ENCODE data around the gene DLG1. TPM values are rescaled to one million over a fixed set of nuclear protein-coding genes. Genes with fewer than 3 reads are reported as not detected.
A peak's percentile ranks its signal among the peaks of the same experiment; 100 is the strongest.

DLG1 gene
- total RNA-seq, 1 donor from 2014 or later, result 138 TPM

GRCh38 chr3:197329382-197329781 lies 31.0 kb upstream of the DLG1 start:
- no peak overlapping the region for H3K9ac ChIP-seq
- no peaks in the 10 kb centered on the region for H4K20me1 ChIP-seq (ENCODE audit: low read depth)
- no peaks in the 10 kb centered on the region for H3K79me2 ChIP-seq (ENCODE audit: low read depth)
- H3K4me2 ChIP-seq, result no peak overlapping the region
- no peak overlapping the region for H2AFZ ChIP-seq (replicated peaks)
- Mint-ChIP-seq H3K36me3 (no peaks in the 10 kb centered on the region), H3K27me3 (ENCODE audit: insufficient read depth, low read depth) (no peaks in the 10 kb centered on the region), H3K27ac (no peak overlapping the region), H3K4me1 (peaks cover 24% of the 10 kb centered on the region), H3K4me3 (no peak overlapping the region), H3K9me3 (no peaks in the 10 kb centered on the region)
- no peaks in the 10 kb centered on the region for H3K27me3 ChIP-seq
- no peaks in the 10 kb centered on the region for H3K9me3 ChIP-seq (ENCODE audit: low read depth)
- peaks cover 19% of the 10 kb centered on the region for H3K4me1 ChIP-seq
- H3K4me3 ChIP-seq, result no peak overlapping the region
- no peak overlapping the region for H3K27ac ChIP-seq
- H3K36me3 ChIP-seq, result no peaks in the 10 kb centered on the region
- TF ChIP-seq CTCF (IDR thresholded peaks at IDR 0.05) (no peak), EZH2 (IDR thresholded peaks at IDR 0.05) (no peak), EZH2phosphoT487 (IDR thresholded peaks at IDR 0.05) (no peak)
- H3F3A ChIP-seq (ENCODE audit: low read depth), result peaks cover 15% of the 10 kb centered on the region
- no peak for DNase-seq (ENCODE audit: low spot score)

- H3K4me3 Mint-ChIP-seq, result no peak overlapping the region
- no peak for TF ChIP-seq EZH2 (IDR thresholded peaks at IDR 0.05)
- no peak for TF ChIP-seq CTCF (IDR thresholded peaks at IDR 0.05)
- TF ChIP-seq EZH2phosphoT487 (IDR thresholded peaks at IDR 0.05), result no peak
- H3K27ac ChIP-seq, result no peak overlapping the region
These were observed 29.8 kb upstream of the DLG1 start for GRCh38 chr3:197328198-197328597.

GRCh38 chr3:197327701-197328100 lies 29.3 kb upstream of the DLG1 start:
- Mint-ChIP-seq H3K9me3 (no peaks in the 10 kb centered on the region), H3K27me3 (ENCODE audit: insufficient read depth, low read depth) (no peaks in the 10 kb centered on the region), H3K4me1 (peaks cover 9% of the 10 kb centered on the region), H3K36me3 (no peaks in the 10 kb centered on the region), H3K4me3 (no peak overlapping the region), H3K27ac (no peak overlapping the region)
- Histone ChIP-seq H3K36me3 (no peaks in the 10 kb centered on the region), H3K9me3 (ENCODE audit: low read depth) (no peaks in the 10 kb centered on the region), H3K27me3 (no peaks in the 10 kb centered on the region), H3F3A (ENCODE audit: low read depth) (no peaks in the 10 kb centered on the region), H3K79me2 (ENCODE audit: low read depth) (no peaks in the 10 kb centered on the region), H3K9ac (no peak overlapping the region), H3K4me1 (peaks cover 2% of the 10 kb centered on the region), H3K27ac (no peak overlapping the region), H4K20me1 (ENCODE audit: low read depth) (no peaks in the 10 kb centered on the region), H3K4me2 (no peak overlapping the region), H3K4me3 (no peak overlapping the region), H2AFZ (replicated peaks) (no peak overlapping the region)
- TF ChIP-seq CTCF (IDR thresholded peaks at IDR 0.05), result no peak
- TF ChIP-seq EZH2 (IDR thresholded peaks at IDR 0.05), result no peak
- no peak for DNase-seq (ENCODE audit: low spot score)

More at GRCh38 chr3:197328198-197328597, 29.8 kb upstream of the DLG1 start:
- no peaks in the 10 kb centered on the region for H3K27me3 ChIP-seq
- H4K20me1 ChIP-seq (ENCODE audit: low read depth), result no peaks in the 10 kb centered on the region
- H3K9me3 ChIP-seq (ENCODE audit: low read depth), result no peaks in the 10 kb centered on the region
- H3K36me3 ChIP-seq, result no peaks in the 10 kb centered on the region
- Mint-ChIP-seq H3K4me1 (peaks cover 12% of the 10 kb centered on the region), H3K9me3 (no peaks in the 10 kb centered on the region), H3K27me3 (ENCODE audit: insufficient read depth, low read depth) (no peaks in the 10 kb centered on the region), H3K36me3 (no peaks in the 10 kb centered on the region), H3K27ac (peak overlapping the region; percentile 12)
- DNase-seq (ENCODE audit: low spot score), result no peak
- no peaks in the 10 kb centered on the region for H3K79me2 ChIP-seq (ENCODE audit: low read depth)
- H3K4me1 ChIP-seq, result peaks cover 7% of the 10 kb centered on the region
- no peak overlapping the region for H3K4me3 ChIP-seq
- no peak overlapping the region for H3K9ac ChIP-seq
- peaks cover 3% of the 10 kb centered on the region for H3F3A ChIP-seq (ENCODE audit: low read depth)
- H3K4me2 ChIP-seq, result no peak overlapping the region
- no peak overlapping the region for H2AFZ ChIP-seq (replicated peaks)

Data from neural progenitor cell (in vitro differentiated cells).